ENCODE results near the gene GPS1.

Gene GPS1

DNA sequence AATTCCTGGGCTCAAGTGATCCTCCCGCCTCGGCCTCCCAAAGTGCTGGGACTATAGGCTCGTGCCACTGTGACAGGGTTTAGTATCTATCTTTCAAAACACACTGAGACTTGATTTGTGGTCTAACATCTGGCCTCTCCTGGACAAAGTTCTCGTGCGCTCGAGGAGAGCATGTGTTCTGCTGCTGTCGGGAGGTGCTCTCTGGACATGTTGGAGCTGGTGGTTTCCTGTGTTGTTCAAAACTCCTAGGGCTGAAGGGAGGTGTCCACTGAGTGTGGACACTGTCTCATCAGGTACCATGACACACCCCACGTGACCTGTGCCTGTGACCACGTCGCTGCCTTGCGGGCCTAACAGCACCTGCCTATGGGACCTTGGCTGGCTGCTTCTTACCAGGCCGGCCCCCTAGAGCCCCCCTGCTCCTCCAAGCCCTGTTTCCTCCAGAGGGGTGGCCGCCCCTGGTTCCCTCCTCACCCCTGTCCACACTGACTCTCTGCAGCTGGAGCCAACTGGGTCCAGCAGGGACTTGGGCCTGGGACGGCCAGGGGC lies 5.7 kb upstream of the GPS1 start:
- no peak for DNase-seq (ENCODE audit: low spot score)

GRCh38 chr17:82046903-82047302 lies 4.8 kb upstream of the GPS1 start:
- no peak for DNase-seq (ENCODE audit: low spot score)

- DNase-seq (ENCODE audit: low spot score): no peak
These were observed 4.3 kb upstream of the GPS1 start for GRCh38 chr17:82047379-82047778.

DNA sequence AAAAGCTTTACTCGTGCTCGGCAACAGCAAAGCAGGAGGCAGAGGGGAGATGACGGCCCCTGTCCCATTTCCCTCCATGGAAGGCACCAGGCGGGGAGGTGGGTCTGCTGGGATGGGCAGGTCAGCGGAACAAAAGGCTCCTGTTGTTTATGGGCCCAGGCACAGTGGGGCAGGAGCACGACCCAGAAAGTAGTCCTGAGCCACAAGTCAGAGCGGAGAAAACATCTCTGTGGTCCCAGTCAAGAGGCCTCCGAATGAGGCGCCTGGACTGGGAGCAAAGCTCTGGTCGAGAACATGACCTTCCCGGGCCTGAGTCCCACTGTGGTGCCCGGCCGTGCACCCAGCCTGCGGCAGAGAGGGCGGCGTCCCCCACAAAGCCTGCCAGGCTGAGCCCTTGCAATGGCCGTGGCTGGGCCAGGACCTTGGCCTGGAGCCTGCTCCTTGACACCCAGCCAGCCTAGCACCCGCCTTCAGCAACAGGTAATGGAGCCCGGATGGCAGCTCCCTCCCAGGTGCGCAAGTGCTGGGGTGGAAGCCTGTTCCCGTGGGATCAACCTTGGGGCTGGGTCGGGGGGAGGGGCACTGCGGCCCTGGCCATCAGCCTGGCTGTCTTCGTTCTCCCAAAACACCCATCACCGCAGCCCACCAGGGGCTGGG lies 3.7 kb upstream of the GPS1 start:
- DNase-seq (ENCODE audit: low spot score): no peak

DNA sequence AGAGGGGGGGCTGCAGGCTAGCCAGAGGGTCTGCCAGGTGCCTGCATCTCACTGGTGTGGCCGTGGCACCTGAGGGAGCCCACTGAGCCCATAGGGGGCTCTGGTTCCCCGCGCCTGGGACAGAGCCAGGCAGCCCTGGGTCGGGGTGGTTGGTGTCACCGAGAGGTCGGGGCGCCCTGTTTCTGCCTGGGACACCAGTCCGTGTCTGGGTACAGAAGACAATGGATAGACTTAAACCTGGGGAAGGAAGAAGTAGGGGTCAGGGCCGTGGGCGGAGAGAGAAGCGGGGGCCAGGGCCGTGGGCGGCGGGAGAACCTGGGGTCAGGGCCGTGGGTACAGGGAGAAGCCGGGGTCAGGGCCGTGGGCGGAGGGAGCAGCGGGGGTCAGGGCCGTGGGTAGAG lies 3.1 kb upstream of the GPS1 start:
- no peak for DNase-seq (ENCODE audit: low spot score)

- DNase-seq (ENCODE audit: low spot score): no peak
These were observed 2.6 kb upstream of the GPS1 start for GRCh38 chr17:82049106-82049505.

DNA sequence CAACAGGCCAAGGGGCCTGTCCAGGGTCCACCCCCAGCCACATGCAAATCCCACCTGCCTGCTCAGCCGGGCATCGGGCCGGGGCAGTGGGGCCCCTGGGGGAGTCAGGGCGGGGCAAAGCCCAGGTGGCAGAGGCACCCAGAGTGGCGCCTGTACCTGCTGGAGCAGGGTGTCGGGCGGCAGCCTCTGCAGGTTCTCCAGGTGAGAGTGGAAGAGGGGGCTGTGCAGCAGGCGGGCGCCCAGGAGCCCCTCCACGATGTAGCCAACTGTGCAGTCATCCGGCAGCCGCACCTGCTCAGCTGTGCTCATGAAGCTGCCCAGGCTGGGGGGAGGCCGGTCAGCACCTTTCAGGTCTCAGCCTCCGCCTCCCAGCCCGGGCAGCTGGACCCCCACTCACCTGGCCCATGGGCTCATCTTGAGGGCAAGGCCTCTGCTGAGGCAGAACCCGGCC lies 2.2 kb upstream of the GPS1 start:
- no peak for DNase-seq (ENCODE audit: low spot score)

DNA sequence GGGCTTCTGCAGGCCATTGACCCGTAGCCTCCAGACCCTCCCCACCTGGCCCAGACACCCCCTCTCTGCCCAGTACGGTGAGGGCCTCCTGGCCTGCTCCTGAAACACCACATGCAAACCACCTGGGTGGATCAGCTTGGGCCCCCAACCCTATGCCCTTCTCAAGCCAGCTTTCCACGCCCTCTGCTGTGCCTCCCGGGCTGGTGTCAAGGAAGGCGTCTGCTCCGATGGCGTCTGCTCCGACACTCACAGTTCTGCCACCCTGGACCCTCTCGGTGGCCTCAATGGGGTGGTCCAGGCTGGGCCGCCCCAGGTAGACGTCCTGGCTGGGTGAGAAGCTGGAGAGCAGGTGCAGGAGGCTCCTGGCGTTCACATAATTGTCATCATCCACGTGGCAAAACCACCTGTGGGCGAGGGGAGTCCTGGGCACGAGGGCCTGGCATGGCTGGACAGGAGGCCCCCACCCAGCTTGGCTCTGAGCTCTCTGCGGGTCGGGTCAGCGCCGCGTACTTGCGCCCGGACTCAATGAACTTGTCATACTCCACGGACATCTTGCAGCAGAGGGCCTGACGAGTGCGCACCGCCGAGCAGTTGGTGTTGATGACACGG lies 1.4 kb upstream of the GPS1 start:
- no peak for DNase-seq (ENCODE audit: low spot score)

DNA sequence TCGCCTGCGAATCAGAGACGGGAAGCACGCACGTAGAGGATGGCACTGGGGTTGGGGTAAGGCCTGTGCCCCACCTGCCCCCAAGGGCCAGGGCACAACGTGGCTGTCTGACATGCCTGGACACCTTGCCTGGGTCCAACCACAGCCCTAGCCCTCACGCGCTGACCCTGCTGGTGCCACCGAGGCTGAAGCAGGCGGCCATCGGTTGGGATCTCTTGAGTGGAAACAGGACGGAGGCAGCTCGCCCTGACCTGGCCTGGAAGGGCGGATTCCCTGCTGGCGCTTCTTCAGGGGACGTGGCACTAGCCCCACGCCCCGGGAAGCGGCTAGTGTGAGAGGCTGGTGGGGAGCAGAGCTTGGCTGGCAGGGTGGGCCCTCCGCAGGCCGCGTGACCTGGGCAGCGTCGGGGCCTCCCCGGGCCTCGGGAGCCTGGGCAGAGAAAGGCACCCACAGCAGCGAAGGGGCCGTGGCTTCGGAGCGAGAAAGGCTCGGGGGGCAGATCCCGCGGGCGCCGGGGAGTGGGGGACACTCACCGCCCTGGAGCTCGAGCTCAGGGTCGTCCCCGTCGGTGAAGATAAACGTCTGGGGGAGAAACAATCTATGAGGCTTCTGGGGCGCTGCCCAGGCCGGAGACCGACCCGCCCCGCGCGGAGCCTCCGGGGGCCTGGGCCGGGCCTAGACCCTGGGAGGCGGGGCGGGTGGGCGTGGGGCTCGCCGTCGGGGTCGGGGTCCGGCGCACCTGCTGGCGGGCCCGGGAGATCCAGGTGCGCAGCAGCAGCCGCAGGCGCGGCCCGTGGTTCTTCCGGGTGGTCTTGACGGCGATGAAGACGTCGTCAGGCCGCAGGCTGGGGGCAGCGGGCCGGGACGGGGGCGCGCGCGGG lies 697 bp upstream of the GPS1 start:
- no peak for DNase-seq (ENCODE audit: low spot score)

DNA sequence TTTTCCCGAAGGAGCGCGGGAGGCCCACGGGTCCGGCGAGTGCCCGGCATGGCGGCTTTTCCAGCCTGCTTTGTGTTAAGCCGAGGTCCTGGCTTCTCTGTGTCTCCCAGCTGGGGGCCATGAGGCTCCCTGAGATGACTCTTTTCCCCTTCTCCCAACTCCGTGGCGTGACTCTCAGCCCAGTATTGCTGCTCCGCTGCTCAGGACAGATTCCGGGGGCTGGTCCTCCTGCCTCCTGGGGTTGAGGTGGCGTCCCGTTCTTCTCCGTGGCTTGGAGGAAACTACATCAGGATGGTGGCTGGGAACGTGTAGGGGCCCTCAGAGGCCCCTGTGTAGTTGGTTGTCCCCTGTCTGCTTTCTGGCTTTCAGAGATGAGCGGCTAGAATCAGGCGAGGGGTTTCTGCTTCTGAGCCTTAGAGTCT lies 951 bp downstream of the GPS1 start:
- no peak for DNase-seq (ENCODE audit: low spot score)

DNA sequence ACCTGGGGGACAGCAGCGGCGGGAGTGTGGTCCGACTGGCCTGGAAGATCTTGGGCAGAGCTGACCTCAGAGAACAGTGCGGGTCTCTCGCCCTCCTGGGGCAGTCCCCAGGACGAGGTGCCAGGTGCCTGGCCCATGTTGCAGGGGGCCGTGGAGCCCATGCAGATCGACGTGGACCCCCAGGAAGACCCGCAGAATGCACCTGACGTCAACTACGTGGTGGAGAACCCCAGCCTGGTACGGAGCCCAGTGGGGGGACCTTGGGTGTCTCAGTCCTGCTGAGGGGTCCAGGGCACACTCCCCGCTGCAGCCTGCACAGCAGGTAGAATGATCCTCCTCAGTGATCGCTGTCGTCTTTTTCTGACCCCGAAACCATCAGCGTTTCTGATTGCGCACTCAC lies 1.4 kb downstream of the GPS1 start:
- DNase-seq (ENCODE audit: low spot score): no peak

GRCh38 chr17:82053556-82054263 lies 2.0 kb downstream of the GPS1 start:
- no peak for DNase-seq (ENCODE audit: low spot score)

- DNase-seq (ENCODE audit: low spot score): no peak
These were observed 2.8 kb downstream of the GPS1 start for GRCh38 chr17:82054351-82055022.

GRCh38 chr17:82055023-82055964 lies 3.6 kb downstream of the GPS1 start:
- DNase-seq (ENCODE audit: low spot score): no peak

DNA sequence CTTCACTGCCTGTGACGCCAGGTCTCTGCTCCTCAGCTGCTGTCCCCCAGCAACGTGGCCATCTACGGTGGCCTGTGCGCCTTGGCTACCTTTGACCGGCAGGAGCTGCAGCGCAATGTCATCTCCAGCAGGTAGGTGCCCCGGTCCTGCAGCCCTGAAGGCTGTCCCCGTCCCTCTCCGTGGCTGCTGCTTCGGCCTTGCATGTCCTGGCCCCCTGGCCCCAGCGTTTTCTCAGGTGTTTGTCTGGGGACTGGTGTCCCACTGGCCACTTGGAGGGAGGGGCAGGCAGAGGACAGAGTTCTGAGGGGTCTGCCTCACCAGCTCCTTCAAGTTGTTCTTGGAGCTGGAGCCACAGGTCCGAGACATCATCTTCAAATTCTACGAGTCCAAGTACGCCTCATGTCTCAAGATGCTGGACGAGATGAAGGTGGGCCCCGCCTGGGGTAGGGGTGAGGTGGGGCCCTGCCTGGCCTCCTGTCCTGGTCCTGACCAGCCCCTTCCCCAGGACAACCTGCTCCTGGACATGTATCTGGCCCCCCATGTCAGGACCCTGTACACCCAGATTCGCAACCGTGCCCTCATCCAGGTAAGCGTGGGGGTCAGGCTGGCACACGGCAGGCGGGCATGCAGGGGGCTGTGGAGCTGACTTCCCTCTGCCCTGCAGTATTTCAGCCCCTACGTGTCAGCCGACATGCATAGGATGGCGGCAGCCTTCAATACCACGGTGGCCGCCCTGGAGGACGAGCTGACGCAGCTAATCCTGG lies 4.4 kb downstream of the GPS1 start:
- no peak for DNase-seq (ENCODE audit: low spot score)

GRCh38 chr17:82056729-82057621 lies 5.3 kb downstream of the GPS1 start:
- DNase-seq (ENCODE audit: low spot score): no peak

- no peak for DNase-seq (ENCODE audit: low spot score)
These were observed 6.6 kb downstream of the GPS1 start for GRCh38 chr17:82058230-82058854.

- DNase-seq (ENCODE audit: low spot score): no peak
These were observed 7.2 kb downstream of the GPS1 start for GRCh38 chr17:82058855-82059249.

Measured in LoVo (cell line).